ENCODE results near the gene PIPOX. TPM values are rescaled to one million over a fixed set of nuclear protein-coding genes. Genes with fewer than 3 reads are reported as not detected.

The PIPOX gene
- total and polyA plus RNA-seq, 2 of the 13 experiments (the other 11 are each of a cell fraction or from before 2014, with no cell fraction given) = 87.3 to 154 TPM

GRCh38 chr17:29045734-29046472, 3.0 kb downstream of the PIPOX start (continued):
- TF ChIP-seq ZBTB14 (CRISPR knock-in tag; IDR thresholded peaks at IDR 0.05) (no peak), ZNF143 (CRISPR knock-in tag; IDR thresholded peaks at IDR 0.05) (peak; percentile 73), ZC3H13 (CRISPR knock-in tag; IDR thresholded peaks at IDR 0.05) (no peak), ZMYM4 (CRISPR knock-in tag; IDR thresholded peaks at IDR 0.05) (peak; percentile 62), POLR2A (IDR thresholded peaks at IDR 0.05; ENCODE audit: insufficient read depth in 1 of 2, low read depth in 2 of 2, low read length in 2 of 2) (peak; percentile 16 to 40; a peak in 2 of 4 replicates), CSRNP2 (CRISPR knock-in tag; conservative IDR thresholded peaks at IDR 0.05; ENCODE audit: low read depth) (no peak), MIXL1 (CRISPR knock-in tag; IDR thresholded peaks at IDR 0.05) (peak; percentile 88), SOX13 (IDR thresholded peaks at IDR 0.05) (no peak), SOX13 (CRISPR knock-in tag; conservative IDR thresholded peaks at IDR 0.05 in 1 of 2, IDR thresholded peaks at IDR 0.05 in 1 of 2) (peak in 1 of 2 experiments; percentile 56; a peak in 1 of 4 replicates), RBFOX2 (IDR thresholded peaks at IDR 0.05; ENCODE audit: low read depth, low read length) (no peak; the same call in 1 of the 2 replicates), GATA4 (IDR thresholded peaks at IDR 0.05; ENCODE audit: borderline replicate concordance, low read depth) (no peak), HNF1B (CRISPR knock-in tag; IDR thresholded peaks at IDR 0.05) (0 out of 2 replicates have a peak, but pooled peaks have one; percentile 30), ZNF678 (CRISPR knock-in tag; IDR thresholded peaks at IDR 0.05) (no peak), ZNF280D (CRISPR knock-in tag; IDR thresholded peaks at IDR 0.05) (no peak), GZF1 (CRISPR knock-in tag; IDR thresholded peaks at IDR 0.05) (0 out of 2 replicates have a peak, but pooled peaks have one; percentile 30), RNF219 (CRISPR knock-in tag; IDR thresholded peaks at IDR 0.05) (no peak), KMT2B (CRISPR knock-in tag; IDR thresholded peaks at IDR 0.05) (no peak), NR2F2 (IDR thresholded peaks at IDR 0.05; ENCODE audit: borderline replicate concordance, low read depth) (peak; percentile 81), SIN3B (IDR thresholded peaks at IDR 0.05; ENCODE audit: low read length) (no peak), CEBPG (CRISPR knock-in tag; IDR thresholded peaks at IDR 0.05) (peak; percentile 93), CREB1 (IDR thresholded peaks at IDR 0.05) (no peak), CREB1 (CRISPR knock-in tag; IDR thresholded peaks at IDR 0.05) (peak; percentile 58; the same call in 1 of the 2 replicates)
